BE2C (cell line): ENCODE results near the gene ARHGAP18.

Experiments used
- DNase-seq: peaks from one replicate; pipeline ENCODE4 v3.0.0-alpha.2; 2020
- H3K27me3 ChIP-seq: fragments of 250-450 bp; sonication (Bioruptor Pico); 2 replicates; pipeline ENCODE4 v1.5.1; 2020; ENCODE audit warnings: mild to moderate bottlenecking
- H3K36me3 ChIP-seq: fragments of 250-450 bp; sonication (Bioruptor Pico); 2 replicates; pipeline ENCODE4 v1.5.1; 2020; ENCODE audit warnings: mild to moderate bottlenecking
- H3K4me1 ChIP-seq: fragments of 250-450 bp; sonication (Bioruptor Pico); 2 replicates; pipeline ENCODE4 v1.5.1; 2020
- H3K4me3 ChIP-seq: 2 replicates; pipeline ENCODE4 v1.5.1; 2011; ENCODE audit warnings: low read depth, low read length
- H3K9me3 ChIP-seq: fragments of 250-450 bp; sonication (Bioruptor Pico); 2 replicates; pipeline ENCODE4 v1.5.1; 2020
- CTCF ChIP-seq: IDR thresholded peaks from 2 replicates; pipeline ENCODE4 v1.5.1; 2012; ENCODE audit warnings: mild to moderate bottlenecking, low read depth, low read length

ARHGAP18 gene

GRCh38 chr6:129672881-129673631 is 36.9 kb downstream of the ARHGAP18 start:
- Histone ChIP-seq H3K4me1 (no peaks in the 10 kb centered on the region), H3K27me3 (no peaks in the 10 kb centered on the region), H3K36me3 (no peaks in the 10 kb centered on the region), H3K9me3 (no peaks in the 10 kb centered on the region), H3K4me3 (no peak overlapping the region)
- no peak for TF ChIP-seq CTCF
- DNase-seq = no peak

- no peak for DNase-seq
- Histone ChIP-seq H3K4me3 (no peak overlapping the region), H3K27me3 (no peaks in the 10 kb centered on the region), H3K9me3 (no peaks in the 10 kb centered on the region), H3K36me3 (no peaks in the 10 kb centered on the region), H3K4me1 (no peaks in the 10 kb centered on the region)
- TF ChIP-seq CTCF = no peak
Observed at GRCh38 chr6:129672341-129672682, 37.7 kb downstream of the ARHGAP18 start.

- Histone ChIP-seq H3K27me3 (no peaks in the 10 kb centered on the region), H3K9me3 (no peaks in the 10 kb centered on the region), H3K36me3 (no peaks in the 10 kb centered on the region), H3K4me3 (no peak overlapping the region), H3K4me1 (no peaks in the 10 kb centered on the region)
- no peak; the same call in 1 of the 2 replicates for TF ChIP-seq CTCF
- no peak for DNase-seq
Observed at GRCh38 chr6:129671442-129672340, 38.3 kb downstream of the ARHGAP18 start.

GRCh38 chr6:129670634-129671033 is 39.3 kb downstream of the ARHGAP18 start:
- TF ChIP-seq CTCF = no peak
- H3K4me1 ChIP-seq = no peaks in the 10 kb centered on the region
- H3K27me3 ChIP-seq = no peaks in the 10 kb centered on the region
- DNase-seq = no peak
- H3K36me3 ChIP-seq = no peaks in the 10 kb centered on the region
- no peak overlapping the region for H3K4me3 ChIP-seq
- no peaks in the 10 kb centered on the region for H3K9me3 ChIP-seq

GRCh38 chr6:129667621-129668020 is 42.4 kb downstream of the ARHGAP18 start:
- no peaks in the 10 kb centered on the region for H3K4me1 ChIP-seq
- peak; percentile 25 for DNase-seq
- no peak overlapping the region for H3K4me3 ChIP-seq
- no peak for TF ChIP-seq CTCF
- H3K27me3 ChIP-seq = no peaks in the 10 kb centered on the region
- no peaks in the 10 kb centered on the region for H3K9me3 ChIP-seq
- no peaks in the 10 kb centered on the region for H3K36me3 ChIP-seq

- no peaks in the 10 kb centered on the region for H3K36me3 ChIP-seq
- H3K4me3 ChIP-seq = no peak overlapping the region
- no peaks in the 10 kb centered on the region for H3K27me3 ChIP-seq
- no peaks in the 10 kb centered on the region for H3K4me1 ChIP-seq
- no peak for TF ChIP-seq CTCF
- H3K9me3 ChIP-seq = no peaks in the 10 kb centered on the region
- no peak for DNase-seq
Observed at GRCh38 chr6:129667034-129667433, 42.9 kb downstream of the ARHGAP18 start.
